ENCODE data around the gene MAML3.

Gene MAML3

DNA sequence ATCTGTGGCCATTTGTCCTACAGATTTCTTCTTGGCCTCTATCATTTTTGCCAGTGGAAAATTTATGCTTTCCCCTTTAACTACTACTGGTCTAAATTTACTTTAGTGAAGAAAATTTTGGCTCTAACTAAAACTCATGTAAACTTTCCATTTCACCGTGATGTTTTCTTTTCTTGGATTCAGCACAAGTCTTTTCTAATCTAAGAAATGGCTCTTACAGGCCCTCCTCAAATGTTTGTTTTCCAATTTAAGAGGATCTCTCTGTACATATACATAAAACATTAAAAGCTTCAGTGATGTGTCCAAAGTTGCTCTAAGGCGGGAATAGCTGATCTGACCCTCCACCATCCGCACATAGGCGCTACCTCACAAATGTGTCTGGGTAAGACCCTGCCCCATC, 68.1 kb downstream of the MAML3 start:
- H3K4me3 ChIP-seq (ENCODE audit: low read depth, low read length): no peak overlapping the region
- TF ChIP-seq, protein P1, sequence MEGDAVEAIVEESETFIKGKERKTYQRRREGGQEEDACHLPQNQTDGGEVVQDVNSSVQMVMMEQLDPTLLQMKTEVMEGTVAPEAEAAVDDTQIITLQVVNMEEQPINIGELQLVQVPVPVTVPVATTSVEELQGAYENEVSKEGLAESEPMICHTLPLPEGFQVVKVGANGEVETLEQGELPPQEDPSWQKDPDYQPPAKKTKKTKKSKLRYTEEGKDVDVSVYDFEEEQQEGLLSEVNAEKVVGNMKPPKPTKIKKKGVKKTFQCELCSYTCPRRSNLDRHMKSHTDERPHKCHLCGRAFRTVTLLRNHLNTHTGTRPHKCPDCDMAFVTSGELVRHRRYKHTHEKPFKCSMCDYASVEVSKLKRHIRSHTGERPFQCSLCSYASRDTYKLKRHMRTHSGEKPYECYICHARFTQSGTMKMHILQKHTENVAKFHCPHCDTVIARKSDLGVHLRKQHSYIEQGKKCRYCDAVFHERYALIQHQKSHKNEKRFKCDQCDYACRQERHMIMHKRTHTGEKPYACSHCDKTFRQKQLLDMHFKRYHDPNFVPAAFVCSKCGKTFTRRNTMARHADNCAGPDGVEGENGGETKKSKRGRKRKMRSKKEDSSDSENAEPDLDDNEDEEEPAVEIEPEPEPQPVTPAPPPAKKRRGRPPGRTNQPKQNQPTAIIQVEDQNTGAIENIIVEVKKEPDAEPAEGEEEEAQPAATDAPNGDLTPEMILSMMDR (IDR thresholded peaks at IDR 0.05; ENCODE audit: low read depth, low read length, missing control alignments): no peak
- DNase-seq (ENCODE audit: low read depth): no peak

DNA sequence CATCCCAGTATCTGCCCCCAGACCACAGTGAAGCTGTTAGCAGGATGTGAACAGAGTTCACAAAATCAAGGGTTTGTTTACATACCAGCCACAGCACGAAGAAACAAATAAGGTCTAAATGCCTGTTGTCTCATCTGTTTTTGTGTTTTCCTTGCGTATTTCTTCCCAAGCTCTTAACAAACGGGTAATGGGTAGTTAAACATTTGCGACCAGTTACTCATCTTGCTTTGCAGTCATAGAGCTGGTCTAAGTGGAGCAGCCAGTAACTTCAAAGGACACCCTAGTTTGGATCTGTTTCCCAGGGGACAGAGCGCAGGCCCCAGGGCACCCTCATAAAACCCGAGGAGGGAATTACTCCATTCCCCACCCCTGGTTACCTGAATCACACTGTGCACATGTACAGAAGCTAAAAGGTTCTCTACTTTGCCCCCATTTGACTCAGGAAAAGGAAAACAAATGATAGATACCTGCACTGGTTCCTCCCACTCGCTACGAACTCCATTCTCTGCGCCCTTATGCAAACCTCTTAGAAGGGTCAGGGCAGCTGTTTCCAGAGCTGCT, 68.8 kb downstream of the MAML3 start:
- DNase-seq (ENCODE audit: low read depth): no peak
- TF ChIP-seq, protein P1 (IDR thresholded peaks at IDR 0.05; ENCODE audit: low read depth, low read length, missing control alignments): no peak
- no peak overlapping the region for H3K4me3 ChIP-seq (ENCODE audit: low read depth, low read length)

DNA sequence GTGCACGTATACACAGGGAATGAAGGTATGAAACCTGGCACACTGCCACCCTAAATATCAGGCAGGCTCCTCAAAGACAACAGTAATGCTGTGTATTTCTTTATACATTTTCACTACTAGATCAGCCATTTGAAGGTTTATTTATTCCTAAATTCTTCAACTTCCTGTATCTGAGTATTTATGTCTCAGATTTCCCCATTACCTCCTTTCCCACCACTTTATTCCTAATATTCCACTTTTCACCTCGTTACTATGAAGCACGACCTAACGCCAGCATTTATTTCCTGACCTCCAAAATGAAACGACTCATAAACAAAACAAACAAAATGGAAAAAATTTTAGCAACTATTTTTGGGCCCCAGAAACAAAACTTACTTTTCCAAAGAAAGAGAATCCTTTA, 69.6 kb downstream of the MAML3 start:
- TF ChIP-seq, protein P1 (IDR thresholded peaks at IDR 0.05; ENCODE audit: low read depth, low read length, missing control alignments): no peak
- DNase-seq (ENCODE audit: low read depth): no peak
- H3K4me3 ChIP-seq (ENCODE audit: low read depth, low read length): no peak overlapping the region

DNA sequence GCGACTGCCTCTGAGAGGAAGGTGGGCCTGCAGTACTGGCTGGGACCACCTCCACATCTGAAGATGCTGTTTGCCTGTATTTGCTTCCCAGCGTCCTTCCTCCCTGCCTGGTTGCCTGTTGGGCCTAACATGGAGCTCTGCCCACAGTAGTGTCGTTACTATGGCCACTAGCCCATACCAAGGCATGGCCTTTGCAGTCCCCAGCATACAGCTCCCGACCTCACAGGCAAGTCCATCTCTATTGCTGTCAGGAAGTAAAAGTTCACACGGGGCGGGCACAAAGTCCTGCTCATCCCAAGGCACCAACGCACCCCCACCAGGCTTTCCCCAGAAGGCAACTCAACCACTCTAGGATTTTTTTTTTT, 71.6 kb downstream of the MAML3 start:
- no peak for DNase-seq (ENCODE audit: low read depth)
- H3K4me3 ChIP-seq (ENCODE audit: low read depth, low read length): no peak overlapping the region
- TF ChIP-seq, protein P1 (IDR thresholded peaks at IDR 0.05; ENCODE audit: low read depth, low read length, missing control alignments): no peak

DNA sequence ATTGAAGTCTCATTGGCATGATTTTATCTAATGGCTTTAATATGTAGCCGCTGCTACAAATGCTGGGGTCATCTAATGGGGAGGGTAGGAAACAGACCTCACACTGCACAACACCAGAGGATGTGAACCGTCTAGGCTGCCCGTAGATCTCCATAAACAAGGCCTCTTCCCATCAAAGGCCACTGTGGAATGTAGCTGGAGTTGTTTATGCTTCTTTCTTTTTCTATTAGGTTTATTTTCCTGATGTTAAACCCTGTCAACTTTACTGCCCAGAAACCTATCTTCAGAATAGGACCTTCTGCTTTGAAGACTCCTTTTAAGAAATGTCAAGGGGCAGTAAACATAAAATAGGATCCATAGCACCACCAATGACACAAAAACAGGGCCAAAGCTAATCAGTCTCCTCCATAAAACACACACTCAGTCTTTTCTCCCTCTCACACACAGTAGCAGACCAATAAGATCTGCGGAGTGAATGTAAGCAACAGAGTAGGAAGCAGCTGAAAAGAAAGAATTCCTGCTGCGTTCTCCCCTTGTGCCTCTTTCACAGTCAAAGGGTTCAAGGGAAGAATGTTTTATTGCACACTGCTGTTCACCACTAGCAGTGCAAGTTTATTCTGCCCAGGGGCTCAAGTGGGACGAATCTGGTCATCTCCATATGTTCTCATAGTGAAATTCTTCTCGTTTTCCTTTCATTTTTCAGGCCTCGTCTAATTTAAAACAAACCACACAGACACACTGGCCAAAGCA, 72.2 kb downstream of the MAML3 start:
- TF ChIP-seq, protein P1 (IDR thresholded peaks at IDR 0.05; ENCODE audit: low read depth, low read length, missing control alignments): no peak
- H3K4me3 ChIP-seq (ENCODE audit: low read depth, low read length): no peak overlapping the region
- no peak for DNase-seq (ENCODE audit: low read depth)

DNA sequence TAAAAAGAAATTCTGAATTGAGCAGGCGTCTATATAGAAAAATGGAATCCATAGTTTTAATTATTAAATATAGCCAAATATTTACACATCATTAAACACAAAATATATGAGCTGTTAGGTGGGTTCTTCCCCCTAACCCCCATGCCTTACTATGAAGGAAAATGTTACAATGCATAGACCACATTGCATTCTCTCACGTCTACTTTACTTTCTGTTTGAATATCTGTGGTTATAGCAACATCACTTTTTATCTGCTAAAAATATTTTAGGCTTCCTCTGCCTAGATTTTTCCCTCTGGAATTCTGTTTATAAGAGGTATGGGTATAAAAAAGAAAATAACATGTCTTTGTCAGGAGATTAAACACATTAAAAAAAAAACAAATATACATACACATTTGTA, 73.1 kb downstream of the MAML3 start:
- DNase-seq (ENCODE audit: low read depth): no peak
- H3K4me3 ChIP-seq (ENCODE audit: low read depth, low read length): no peak overlapping the region
- TF ChIP-seq, protein P1 (IDR thresholded peaks at IDR 0.05; ENCODE audit: low read depth, low read length, missing control alignments): no peak

DNA sequence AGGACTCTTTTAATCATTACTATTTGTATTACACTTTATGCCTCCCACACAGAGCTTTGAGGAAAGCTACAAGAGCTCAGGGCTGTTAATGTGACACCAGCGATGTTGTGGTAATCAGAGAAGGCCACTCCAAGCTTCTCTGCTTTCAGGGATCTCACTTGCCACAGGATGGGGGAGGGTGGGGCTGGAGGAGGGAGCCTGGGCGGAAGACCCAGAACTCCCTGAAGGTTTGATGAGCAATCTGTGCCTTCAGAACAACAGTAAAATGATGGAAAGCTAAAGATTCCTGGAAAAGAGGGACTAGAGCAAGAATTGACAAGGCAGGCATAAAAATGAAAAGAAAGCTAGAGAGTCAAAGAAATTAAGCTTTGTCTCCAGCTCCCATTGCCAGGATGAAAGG, 75.6 kb downstream of the MAML3 start:
- TF ChIP-seq, protein P1 (IDR thresholded peaks at IDR 0.05; ENCODE audit: low read depth, low read length, missing control alignments): no peak
- no peak overlapping the region for H3K4me3 ChIP-seq (ENCODE audit: low read depth, low read length)
- DNase-seq (ENCODE audit: low read depth): no peak
